BLaER1 treated with 17β-estradiol and CSF1 and Interleukin-3, amounts not matched to agents 10 nM and 100 nM (cell line): ENCODE data around the gene PKMYT1.

Source experiments
- H3K27ac ChIP-seq, 11 experiments: shearing (Covaris generic); formaldehyde crosslinking; 2 replicates each; pipeline ENCODE4 v1.8.1; 2022
- H3K27me3 ChIP-seq, 11 experiments: shearing (Covaris generic); formaldehyde crosslinking; 2 replicates each; pipeline ENCODE4 v1.8.1; 2022
- H3K36me3 ChIP-seq, 11 experiments: shearing (Covaris generic); formaldehyde crosslinking; 2 replicates each; pipeline ENCODE4 v1.8.1; 2022
- H3K4me1 ChIP-seq, 10 experiments: shearing (Covaris generic); formaldehyde crosslinking; 2 replicates each; pipeline ENCODE4 v1.8.1; 2022
- H3K4me2 ChIP-seq, 11 experiments: shearing (Covaris generic); formaldehyde crosslinking; 2 replicates each; pipeline ENCODE4 v1.8.1; 2022
- H3K4me3 ChIP-seq, 10 experiments: shearing (Covaris generic); formaldehyde crosslinking; 2 replicates each; pipeline ENCODE4 v1.8.1; 2022
- H3K9ac ChIP-seq, 11 experiments: shearing (Covaris generic); formaldehyde crosslinking; 2 replicates each; pipeline ENCODE4 v1.8.1; 2022
- H3K9me3 ChIP-seq, 11 experiments: shearing (Covaris generic); formaldehyde crosslinking; replicated peaks in 1 of 11; 2 replicates each; pipeline ENCODE4 v1.8.1; 2022
- H4K20me1 ChIP-seq, 11 experiments: shearing (Covaris generic); formaldehyde crosslinking; 2 replicates each; pipeline ENCODE4 v1.8.1; 2022
- Cebpa-rat ChIP-seq, 11 experiments: shearing (Covaris generic); IDR thresholded peaks; 2 replicates each; pipeline ENCODE4 v1.8.1; 2022

PKMYT1 gene

GRCh38 chr16:3007957-3008689 lies 27.9 kb upstream of the PKMYT1 start:
- peaks cover 41 to 64% (median 49%) of the 10 kb centered on the region in 10 experiments for H3K4me1 ChIP-seq
- peak overlapping the region; percentile 28 to 64 (median 46) for H3K4me3 ChIP-seq
- H3K9ac ChIP-seq: peak overlapping the region in 9 of 11 experiments; percentile 4 to 53 (median 37); a peak in 14 of 22 replicates
- peak overlapping the region; percentile 89 to 100 (median 99) for H3K4me2 ChIP-seq
- peaks cover 0 to 9% (median 0%) of the 10 kb centered on the region in 11 experiments; a peak in 6 of 22 replicates for H4K20me1 ChIP-seq
- no peaks in the 10 kb centered on the region for H3K9me3 ChIP-seq
- peak overlapping the region in 9 of 11 experiments; percentile 20 to 58 (median 42); a peak in 14 of 22 replicates for H3K27ac ChIP-seq
- no peaks in the 10 kb centered on the region for H3K36me3 ChIP-seq
- peaks cover 54 to 97% (median 82%) of the 10 kb centered on the region in 11 experiments for H3K27me3 ChIP-seq
- TF ChIP-seq Cebpa-rat (IDR thresholded peaks at IDR 0.05): no peak

- Histone ChIP-seq H3K4me2 (peak overlapping the region; percentile 89 to 100 (median 99)), H3K27me3 (peaks cover 46 to 97% (median 82%) of the 10 kb centered on the region in 11 experiments), H3K9ac (peak overlapping the region in 8 of 11 experiments; percentile 4 to 53 (median 39); a peak in 13 of 22 replicates), H4K20me1 (peaks cover 0 to 5% (median 0%) of the 10 kb centered on the region in 11 experiments; a peak in 4 of 22 replicates), H3K4me3 (peak overlapping the region; percentile 28 to 64 (median 46); a peak in 19 of 20 replicates), H3K4me1 (peaks cover 37 to 60% (median 42%) of the 10 kb centered on the region in 10 experiments), H3K9me3 (no peaks in the 10 kb centered on the region), H3K27ac (peak overlapping the region in 7 of 11 experiments; percentile 20 to 57 (median 42); a peak in 7 of 22 replicates), H3K36me3 (no peaks in the 10 kb centered on the region)
- TF ChIP-seq Cebpa-rat (IDR thresholded peaks at IDR 0.05): no peak
Observed at GRCh38 chr16:3007059-3007956, 27.1 kb upstream of the PKMYT1 start.

- Histone ChIP-seq H3K4me2 (peak overlapping the region in 10 of 11 experiments; percentile 29 to 86 (median 52); a peak in 18 of 22 replicates), H3K9ac (no peak overlapping the region), H3K27me3 (peaks cover 44 to 98% (median 85%) of the 10 kb centered on the region in 11 experiments), H3K36me3 (no peaks in the 10 kb centered on the region), H3K27ac (no peak overlapping the region), H4K20me1 (peaks cover 0 to 14% (median 0%) of the 10 kb centered on the region in 11 experiments; a peak in 4 of 22 replicates), H3K9me3 (no peaks in the 10 kb centered on the region), H3K4me1 (peaks cover 35 to 59% (median 43%) of the 10 kb centered on the region in 10 experiments), H3K4me3 (peak overlapping the region in 4 of 10 experiments; percentile 35 to 58 (median 41); a peak in 6 of 20 replicates)
- TF ChIP-seq Cebpa-rat (IDR thresholded peaks at IDR 0.05): no peak
Observed at GRCh38 chr16:3004781-3005284, 24.6 kb upstream of the PKMYT1 start.

GRCh38 chr16:3004319-3004718 lies 24.1 kb upstream of the PKMYT1 start:
- Histone ChIP-seq H4K20me1 (peaks cover 0 to 15% (median 0%) of the 10 kb centered on the region in 11 experiments; a peak in 4 of 22 replicates), H3K9me3 (no peaks in the 10 kb centered on the region), H3K4me3 (peak overlapping the region; percentile 49 to 68 (median 57); a peak in 19 of 20 replicates), H3K4me1 (peaks cover 35 to 53% (median 42%) of the 10 kb centered on the region in 10 experiments), H3K36me3 (no peaks in the 10 kb centered on the region), H3K27me3 (peaks cover 49 to 98% (median 85%) of the 10 kb centered on the region in 11 experiments), H3K4me2 (peak overlapping the region; percentile 79 to 87 (median 84)), H3K9ac (peak overlapping the region in 3 of 11 experiments; percentile 26 to 46 (median 44); a peak in 2 of 22 replicates), H3K27ac (no peak overlapping the region)
- no peak for TF ChIP-seq Cebpa-rat (IDR thresholded peaks at IDR 0.05)

GRCh38 chr16:3003582-3004270 lies 23.5 kb upstream of the PKMYT1 start:
- peaks cover 0 to 21% (median 0%) of the 10 kb centered on the region in 11 experiments; a peak in 6 of 22 replicates for H4K20me1 ChIP-seq
- no peaks in the 10 kb centered on the region for H3K9me3 ChIP-seq
- peaks cover 55 to 98% (median 91%) of the 10 kb centered on the region in 11 experiments for H3K27me3 ChIP-seq
- no peak for TF ChIP-seq Cebpa-rat (IDR thresholded peaks at IDR 0.05)
- H3K4me1 ChIP-seq: peaks cover 31 to 48% (median 37%) of the 10 kb centered on the region in 10 experiments
- H3K4me3 ChIP-seq: peak overlapping the region; percentile 49 to 68 (median 57); a peak in 19 of 20 replicates
- H3K27ac ChIP-seq: no peak overlapping the region
- peak overlapping the region; percentile 79 to 87 (median 84) for H3K4me2 ChIP-seq
- H3K9ac ChIP-seq: peak overlapping the region in 1 of 11 experiments; percentile 44; a peak in 1 of 22 replicates
- no peaks in the 10 kb centered on the region for H3K36me3 ChIP-seq

- Histone ChIP-seq H3K36me3 (no peaks in the 10 kb centered on the region), H3K9ac (no peak overlapping the region), H4K20me1 (peaks cover 0 to 41% (median 0%) of the 10 kb centered on the region in 11 experiments; a peak in 6 of 22 replicates), H3K27me3 (peaks cover 71 to 98% (median 97%) of the 10 kb centered on the region in 11 experiments), H3K4me2 (peak overlapping the region in 1 of 11 experiments; percentile 30; a peak in 2 of 22 replicates), H3K27ac (no peak overlapping the region), H3K4me3 (no peak overlapping the region), H3K4me1 (peaks cover 7 to 23% (median 13%) of the 10 kb centered on the region in 10 experiments; a peak in 17 of 20 replicates), H3K9me3 (no peaks in the 10 kb centered on the region)
- TF ChIP-seq Cebpa-rat (IDR thresholded peaks at IDR 0.05): no peak
Observed at GRCh38 chr16:3001316-3001715, 21.1 kb upstream of the PKMYT1 start.

GRCh38 chr16:3000540-3000939 lies 20.3 kb upstream of the PKMYT1 start:
- H3K4me3 ChIP-seq: no peak overlapping the region
- no peaks in the 10 kb centered on the region for H3K36me3 ChIP-seq
- peaks cover 0 to 17% (median 5%) of the 10 kb centered on the region in 10 experiments; a peak in 14 of 20 replicates for H3K4me1 ChIP-seq
- H4K20me1 ChIP-seq: peaks cover 0 to 43% (median 0%) of the 10 kb centered on the region in 11 experiments; a peak in 5 of 22 replicates
- H3K27me3 ChIP-seq: peaks cover 66 to 98% (median 97%) of the 10 kb centered on the region in 11 experiments
- H3K27ac ChIP-seq: no peak overlapping the region
- no peak overlapping the region for H3K9ac ChIP-seq
- H3K4me2 ChIP-seq: no peak overlapping the region
- no peak for TF ChIP-seq Cebpa-rat (IDR thresholded peaks at IDR 0.05)
- H3K9me3 ChIP-seq: no peaks in the 10 kb centered on the region
